Measurements from ENCODE around the gene ADTRP. TPM values are rescaled to one million over a fixed set of nuclear protein-coding genes. Genes with fewer than 3 reads are reported as not detected.

The ADTRP gene
- polyA plus RNA-seq, 3 donors: 0.81 to 1.7 (median 1.1) TPM

DNA sequence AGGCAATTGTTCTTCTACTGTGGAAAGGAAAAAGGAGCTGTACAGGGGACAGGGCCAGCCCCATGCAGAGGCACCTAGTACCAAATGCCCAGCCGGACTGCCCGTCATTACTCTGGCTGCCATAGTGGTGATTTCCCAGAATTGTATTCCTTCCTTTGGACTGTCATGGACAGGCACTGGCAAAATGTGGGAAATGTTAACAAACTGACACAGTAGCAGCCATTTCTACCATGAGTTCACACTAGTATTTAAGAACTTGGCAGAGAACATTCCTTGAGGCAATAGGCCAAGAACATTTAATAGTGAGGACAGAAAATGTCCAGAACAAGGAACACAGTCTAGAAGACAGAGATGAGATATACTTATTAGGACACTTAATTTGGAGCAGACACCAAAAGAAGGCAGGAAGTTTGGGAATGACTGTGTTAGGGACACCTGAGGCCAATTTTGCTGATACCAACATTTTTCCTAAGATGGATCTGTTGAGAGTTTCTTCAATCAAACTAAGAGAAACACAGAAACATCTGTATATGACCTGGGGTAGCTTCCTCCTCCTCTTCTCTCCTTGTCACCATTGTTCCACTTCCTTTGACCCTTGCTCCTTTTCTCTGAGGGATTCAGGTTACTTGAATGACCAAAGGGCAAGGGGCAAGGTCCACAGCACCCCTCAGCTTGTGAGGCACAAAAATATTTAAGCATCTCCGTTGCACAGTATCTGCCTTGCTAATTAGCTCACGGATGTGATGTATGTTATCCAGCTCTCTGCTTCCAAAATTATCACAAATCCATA, 14.9 kb downstream of the ADTRP start:
- DNase-seq (ENCODE audit: extremely low read depth in 1 of 11, low read depth in 9 of 11, low spot score in 4 of 11): no peak

DNA sequence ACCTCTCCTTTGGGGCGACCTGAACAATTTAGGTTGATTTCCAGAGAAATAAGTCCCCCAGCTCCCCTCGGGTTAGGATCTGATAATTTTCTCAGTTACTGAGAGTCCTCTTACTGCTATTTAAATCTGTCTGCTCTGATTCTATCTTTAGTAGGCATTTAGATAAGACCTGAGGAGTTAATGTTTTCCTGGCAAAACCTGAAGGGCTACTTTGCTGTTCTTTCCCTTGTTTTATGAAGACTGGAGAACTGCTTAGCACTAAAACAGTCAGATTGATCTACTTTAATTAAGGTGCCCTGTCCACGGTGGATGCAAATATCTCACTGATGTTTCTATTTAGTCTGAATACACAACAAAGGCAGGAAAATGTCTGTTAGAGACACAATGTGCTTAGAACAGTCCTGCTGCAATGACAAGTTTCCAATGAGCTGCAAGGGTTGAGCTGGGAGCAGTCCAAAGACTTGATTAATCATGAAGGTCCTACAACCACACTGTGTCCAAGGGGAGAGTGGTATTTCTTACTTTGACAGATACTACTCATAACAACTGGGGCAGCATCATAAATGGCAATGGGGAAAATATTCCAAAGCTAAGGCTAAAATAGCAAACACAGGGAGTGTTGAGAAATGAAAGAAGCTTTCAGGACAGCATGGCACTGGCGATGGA, 15.7 kb downstream of the ADTRP start:
- DNase-seq (ENCODE audit: extremely low read depth in 1 of 11, low read depth in 9 of 11, low spot score in 4 of 11): no peak

DNA sequence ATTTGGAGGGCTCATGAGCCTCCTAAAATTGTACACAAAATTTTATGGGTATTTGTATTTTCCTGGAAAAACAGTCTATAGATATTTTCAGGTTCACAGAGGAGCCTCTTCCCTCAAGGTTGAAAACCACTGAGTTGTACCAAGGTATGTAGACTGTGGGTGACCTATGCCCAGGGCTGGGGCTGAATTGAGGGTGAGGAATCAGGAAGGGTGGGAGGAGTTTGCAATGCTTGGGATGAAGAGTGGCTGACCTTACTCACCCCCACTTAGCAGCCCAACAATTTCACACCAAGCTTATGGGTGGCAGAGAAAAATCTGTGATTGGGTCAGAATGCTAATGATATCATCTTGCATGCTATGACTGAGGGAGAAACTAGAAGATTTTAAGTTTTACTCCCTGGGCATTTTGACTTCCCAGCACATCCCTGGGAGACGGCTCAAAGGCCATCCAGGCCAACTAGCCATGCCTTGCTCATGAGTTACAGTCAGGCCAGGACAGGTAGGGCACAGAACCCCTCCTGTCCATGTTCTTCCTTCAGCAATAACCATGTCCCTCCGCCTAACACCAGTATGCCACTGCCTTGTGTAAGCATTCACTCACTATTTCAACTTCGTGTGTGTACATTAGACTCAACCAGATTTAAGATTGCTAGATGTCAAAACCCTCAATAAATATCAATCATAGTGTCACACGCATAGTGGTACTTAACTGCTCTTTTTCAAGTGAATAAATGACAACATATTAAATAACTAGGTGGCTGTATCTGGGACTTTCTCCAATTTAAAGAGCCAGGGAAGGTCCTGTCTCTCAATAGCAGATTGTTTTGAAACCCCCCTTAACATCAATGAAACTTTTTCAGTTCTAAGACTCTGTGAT, 16.6 kb downstream of the ADTRP start:
- DNase-seq (ENCODE audit: extremely low read depth in 1 of 11, low read depth in 9 of 11, low spot score in 4 of 11): no peak

DNA sequence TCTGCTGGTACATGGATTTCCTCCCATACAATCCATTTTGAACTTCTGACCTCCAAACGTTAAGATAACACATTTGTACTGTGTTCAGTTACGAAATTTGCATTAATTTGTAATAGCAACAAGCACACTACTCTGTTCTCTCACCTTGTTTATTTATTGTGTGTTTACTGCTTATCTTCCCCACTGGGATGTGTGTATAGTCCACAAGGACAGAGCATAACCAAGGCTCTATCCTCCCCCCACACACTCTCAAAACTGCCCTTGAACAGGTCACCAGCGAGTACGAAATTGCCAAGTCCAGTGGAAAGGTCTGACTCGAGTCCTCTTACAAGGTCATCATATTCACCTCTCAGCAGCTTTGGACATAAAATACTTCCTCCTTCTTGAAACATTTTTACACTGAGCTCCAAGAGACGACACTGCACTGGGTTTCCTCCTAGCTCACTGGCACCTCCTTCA, 18.6 kb downstream of the ADTRP start:
- no peak for DNase-seq (ENCODE audit: extremely low read depth in 1 of 11, low read depth in 9 of 11, low spot score in 4 of 11)

DNA sequence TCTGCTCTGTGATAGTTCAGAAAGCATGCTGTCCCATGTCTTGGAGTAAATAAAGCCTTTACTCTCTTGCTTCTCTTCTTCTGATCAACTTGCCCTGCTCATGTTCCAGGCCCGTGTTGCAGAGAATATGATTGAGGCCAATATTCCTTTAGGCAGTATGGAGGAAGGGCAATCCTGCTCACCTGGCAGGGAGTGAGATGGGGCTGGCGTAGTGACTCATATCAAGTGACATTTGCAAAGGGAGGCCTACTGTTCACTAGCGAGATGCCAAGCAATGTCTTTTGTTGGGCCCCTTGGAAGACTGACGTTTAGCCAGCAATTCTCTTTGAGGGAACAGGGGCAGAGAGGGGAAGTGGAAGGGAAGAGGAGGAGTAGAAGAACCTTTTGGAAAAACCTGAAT, 19.7 kb downstream of the ADTRP start:
- DNase-seq (ENCODE audit: extremely low read depth in 1 of 11, low read depth in 9 of 11, low spot score in 4 of 11): no peak

DNA sequence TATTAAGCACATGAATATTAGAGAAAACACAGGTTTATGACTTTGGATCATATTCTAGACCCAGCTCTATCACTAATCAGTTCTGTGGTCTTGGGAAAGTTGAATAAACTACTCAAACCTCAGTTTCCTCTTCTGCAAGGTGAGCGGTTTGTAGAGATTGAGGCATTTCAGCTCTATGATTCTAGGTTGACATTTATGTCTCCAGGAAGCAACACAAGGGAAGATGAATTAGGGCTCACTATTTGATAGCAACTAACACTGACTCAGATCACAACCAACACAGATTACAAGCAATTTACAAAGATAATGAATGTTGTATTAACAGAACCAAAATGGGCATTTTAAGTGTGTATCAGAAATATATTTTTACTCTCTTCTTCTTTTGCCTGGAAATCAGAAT, 21.9 kb downstream of the ADTRP start:
- DNase-seq (ENCODE audit: extremely low read depth in 1 of 11, low read depth in 9 of 11, low spot score in 4 of 11): no peak

DNA sequence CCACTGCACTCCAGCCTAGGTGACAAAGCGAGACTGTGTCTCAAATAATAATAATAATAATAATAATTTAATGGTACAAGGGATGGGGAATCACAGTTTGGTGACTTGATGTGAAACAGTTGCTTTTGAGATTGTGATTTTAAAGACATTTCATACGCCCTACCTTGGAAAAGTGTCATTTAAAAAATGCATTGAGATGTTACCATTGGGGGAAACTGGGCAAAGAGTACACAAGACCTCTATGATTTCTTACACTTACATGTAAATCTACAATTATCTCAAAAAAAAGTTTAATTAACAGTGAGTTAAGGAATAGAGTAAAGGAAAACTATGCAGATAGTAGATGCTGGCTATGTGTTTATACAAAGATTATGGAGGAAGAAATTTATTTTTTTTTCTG, 22.3 kb downstream of the ADTRP start:
- DNase-seq (ENCODE audit: extremely low read depth in 1 of 11, low read depth in 9 of 11, low spot score in 4 of 11): no peak

DNA sequence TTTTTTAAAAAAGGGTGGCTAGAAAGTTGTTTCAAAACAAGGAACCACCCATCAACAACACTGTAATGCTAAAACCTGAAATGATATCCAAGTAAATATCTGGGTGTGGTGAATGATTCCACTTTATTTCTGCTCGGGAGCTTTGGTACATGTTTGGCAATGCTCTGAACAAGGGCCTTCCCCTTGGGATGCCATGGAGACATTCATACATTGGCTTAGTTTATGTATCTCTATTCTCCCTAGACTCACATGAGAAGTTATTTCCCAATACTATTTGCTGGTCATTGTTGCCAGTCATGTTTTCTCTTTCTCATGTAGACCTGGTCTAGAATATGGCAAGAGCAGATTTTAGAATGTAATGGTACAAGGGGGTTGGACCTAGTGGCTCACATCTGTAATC, 22.9 kb downstream of the ADTRP start:
- DNase-seq (ENCODE audit: extremely low read depth in 1 of 11, low read depth in 9 of 11, low spot score in 4 of 11): no peak

DNA sequence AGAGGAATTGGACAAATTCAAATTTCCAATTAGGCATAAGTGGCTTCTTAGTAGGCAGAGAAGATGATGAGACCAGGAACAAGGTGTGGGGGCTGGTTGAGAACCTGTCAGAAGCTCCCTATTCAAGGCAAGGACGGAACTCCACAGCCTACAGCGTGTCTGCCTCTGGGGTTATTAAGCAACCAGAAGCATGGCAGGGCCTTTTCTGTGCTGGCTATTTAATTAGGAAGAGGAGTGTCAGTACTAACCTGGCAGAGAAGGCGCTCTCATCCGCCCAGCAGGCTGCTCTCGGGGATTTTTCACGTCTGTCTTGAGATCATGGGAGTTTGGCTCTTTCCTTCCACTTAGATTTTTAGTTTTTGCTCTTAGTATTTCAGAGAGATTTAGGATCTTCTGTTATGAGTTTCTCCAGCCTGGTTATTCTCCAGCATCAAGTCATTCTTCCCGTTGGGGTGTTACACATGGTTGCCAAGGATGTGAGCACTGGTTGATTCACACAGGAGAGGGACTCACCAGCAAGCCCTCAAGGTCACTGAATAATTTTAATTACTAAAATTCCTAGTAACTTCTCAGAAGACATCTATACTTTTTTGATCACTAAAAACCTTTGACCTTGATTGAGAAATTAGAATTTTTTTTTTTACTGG, 23.9 kb downstream of the ADTRP start:
- DNase-seq (ENCODE audit: extremely low read depth in 1 of 11, low read depth in 9 of 11, low spot score in 4 of 11): no peak

DNA sequence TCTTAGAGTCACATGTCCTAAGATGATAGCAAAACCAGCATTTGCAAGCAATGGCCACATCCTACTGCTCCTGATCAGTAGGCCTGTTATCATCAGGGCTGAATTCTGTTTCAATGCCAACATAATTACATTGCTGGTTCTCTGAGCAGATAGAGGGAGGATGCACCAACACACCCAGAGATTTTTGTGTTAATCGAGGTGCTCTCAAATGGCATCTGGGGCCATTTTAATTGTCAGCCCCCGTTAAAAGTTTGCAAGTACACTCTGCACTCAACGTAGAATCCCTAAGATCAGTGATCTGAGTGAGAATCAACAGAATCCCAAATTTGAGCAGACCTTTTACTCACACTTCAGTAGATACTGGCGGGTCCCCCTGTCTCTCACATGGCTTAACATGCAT, 24.8 kb downstream of the ADTRP start:
- no peak for DNase-seq (ENCODE audit: extremely low read depth in 1 of 11, low read depth in 9 of 11, low spot score in 4 of 11)

DNA sequence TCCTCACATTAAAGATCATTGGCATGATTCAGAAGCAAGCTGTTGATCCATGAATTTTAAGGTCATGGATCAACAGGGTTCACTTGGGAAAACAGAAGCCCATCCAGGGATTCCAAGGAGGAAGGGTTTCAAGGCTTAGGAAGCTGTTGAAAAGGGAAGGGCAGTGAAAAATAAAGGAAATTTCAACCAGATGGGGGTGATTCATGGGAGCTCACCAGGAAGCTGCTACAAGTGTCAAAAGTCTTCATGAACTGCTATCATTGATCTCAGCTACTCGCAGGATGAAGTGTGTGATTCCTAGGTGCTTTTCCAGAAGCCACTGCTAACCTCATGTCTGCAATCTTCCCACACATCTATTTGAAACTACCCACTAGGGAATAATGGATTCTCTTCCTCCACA, 26.2 kb downstream of the ADTRP start:
- no peak for DNase-seq (ENCODE audit: extremely low read depth in 1 of 11, low read depth in 9 of 11, low spot score in 4 of 11)

DNA sequence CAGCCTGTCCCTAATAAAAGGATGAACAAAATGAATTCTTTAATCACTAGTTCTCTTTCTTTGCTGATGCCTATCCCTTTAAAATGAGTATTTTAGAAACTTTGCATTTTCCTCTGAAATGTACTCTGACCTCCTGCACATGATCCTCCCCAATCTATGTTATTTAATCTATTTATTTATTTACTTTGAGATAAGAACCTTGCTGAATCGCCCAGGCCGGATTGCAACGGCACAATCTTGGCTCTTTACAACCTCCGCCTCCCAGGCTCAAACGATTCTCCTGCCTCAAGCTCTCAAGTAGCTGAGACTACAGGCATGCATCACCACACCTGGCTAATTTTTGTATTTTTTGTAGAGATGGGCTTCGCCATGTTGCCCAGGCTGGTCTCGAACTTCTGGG, 27.9 kb downstream of the ADTRP start:
- no peak for DNase-seq (ENCODE audit: extremely low read depth in 1 of 11, low read depth in 9 of 11, low spot score in 4 of 11)

DNA sequence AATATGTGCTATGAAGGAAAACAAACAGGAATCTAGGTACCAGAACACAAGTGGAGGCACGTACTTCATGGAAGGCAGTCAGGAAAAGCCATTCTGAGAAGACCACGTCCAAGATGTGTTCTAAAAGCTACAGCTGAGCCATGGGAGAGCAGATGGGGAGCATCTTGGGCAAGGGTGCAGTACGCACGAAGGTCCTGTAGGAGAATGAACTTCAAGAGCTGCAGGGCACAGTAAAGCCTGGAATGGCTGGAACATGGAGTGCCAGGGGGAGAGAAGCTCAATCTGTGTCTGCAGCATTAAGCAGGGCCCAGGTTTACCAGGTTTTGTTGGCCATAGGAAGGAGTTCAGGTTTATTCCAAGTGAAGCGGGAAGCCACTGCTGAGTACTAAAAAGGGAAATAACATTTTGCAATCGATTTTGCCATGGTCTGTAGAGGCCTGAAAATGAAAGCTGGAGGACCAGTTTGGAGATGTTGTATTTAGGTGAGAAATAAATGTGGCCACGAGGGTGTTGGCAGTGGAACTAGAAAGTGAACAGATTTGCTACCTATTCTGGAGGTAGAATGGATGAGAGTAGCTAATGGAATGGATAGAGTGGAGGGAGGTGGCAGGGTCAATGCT, 29.9 kb downstream of the ADTRP start:
- DNase-seq (ENCODE audit: extremely low read depth in 1 of 11, low read depth in 9 of 11, low spot score in 4 of 11): no peak

DNA sequence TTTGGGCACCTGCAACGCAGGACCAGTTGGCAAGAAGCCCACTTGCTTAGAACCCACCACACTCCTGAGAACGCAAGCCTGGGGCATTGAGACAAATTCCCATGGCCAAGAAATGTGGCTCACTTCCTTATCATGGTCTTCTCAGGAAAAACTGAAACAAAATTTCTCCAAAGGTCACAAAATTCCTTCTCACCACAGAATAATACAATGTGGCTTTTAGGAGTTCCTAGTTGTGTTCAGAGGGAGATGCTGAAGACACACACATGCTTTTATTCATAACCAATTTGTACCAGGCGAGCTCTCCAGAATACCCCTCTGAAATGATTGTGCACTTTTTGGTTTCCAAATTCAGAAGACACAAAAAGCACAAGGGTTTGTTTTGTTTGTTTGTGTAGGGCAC, 31.6 kb downstream of the ADTRP start:
- DNase-seq (ENCODE audit: extremely low read depth in 1 of 11, low read depth in 9 of 11, low spot score in 4 of 11): no peak

DNA sequence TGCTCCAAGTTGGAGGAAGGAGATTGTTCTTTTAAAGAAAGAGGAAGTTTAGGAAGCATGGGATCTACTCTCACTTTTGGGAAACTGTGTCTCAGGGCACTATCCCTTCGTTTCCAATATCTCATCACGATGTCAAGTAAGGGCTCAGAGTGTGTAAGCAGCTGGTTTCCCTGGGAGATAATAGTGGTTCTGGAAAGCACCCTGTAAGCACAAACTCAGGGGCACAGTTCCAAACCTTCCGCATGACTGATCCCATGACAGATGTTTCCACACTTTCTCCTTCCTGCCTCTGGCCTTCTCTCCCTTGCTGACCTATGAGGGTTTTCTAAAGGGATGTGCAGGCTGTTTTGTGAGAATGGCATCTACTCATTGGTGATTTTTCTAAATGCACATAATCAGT, 33.9 kb downstream of the ADTRP start:
- peak in 1 of 11 donors; percentile 21 for DNase-seq (ENCODE audit: extremely low read depth in 1 of 11, low read depth in 9 of 11, low spot score in 4 of 11)

DNA sequence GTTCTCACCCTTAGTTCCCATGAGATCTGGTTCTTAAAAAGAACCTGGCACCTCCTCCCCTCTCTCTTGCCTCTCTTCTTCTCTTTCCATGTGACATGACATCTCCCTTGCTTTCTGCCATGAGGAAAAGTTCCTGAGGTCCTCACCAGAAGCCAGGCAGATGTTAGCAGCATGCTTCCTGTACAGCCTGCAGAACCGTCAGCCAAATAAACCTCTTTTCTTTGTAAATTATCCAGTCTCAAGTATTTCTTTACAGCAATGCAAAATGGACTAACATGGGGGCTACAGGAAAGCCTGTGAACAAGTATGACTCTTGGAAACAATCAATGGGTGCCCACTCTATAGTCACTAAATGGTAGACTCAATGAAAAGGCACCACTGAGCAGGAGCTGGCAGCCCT, 34.5 kb downstream of the ADTRP start:
- no peak for DNase-seq (ENCODE audit: extremely low read depth in 1 of 11, low read depth in 9 of 11, low spot score in 4 of 11)

DNA sequence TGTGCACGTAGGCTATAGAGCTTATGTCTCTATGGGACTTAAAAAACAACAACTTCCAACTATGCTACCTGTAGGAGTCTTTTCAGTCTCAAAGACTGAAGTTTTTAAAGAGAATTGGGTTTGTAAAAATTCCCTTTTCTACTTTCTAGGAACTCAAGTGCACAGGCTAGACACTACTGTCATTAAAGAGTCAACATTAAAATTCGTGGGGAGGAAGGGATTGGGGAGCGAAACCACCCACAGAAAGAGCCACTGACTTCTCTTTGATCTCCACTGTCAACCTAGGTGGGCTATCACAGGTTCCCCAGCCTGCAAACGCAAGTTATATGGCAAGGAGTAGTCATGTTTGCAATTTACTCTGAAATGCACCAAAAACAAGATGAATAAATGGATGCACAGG, 37.7 kb downstream of the ADTRP start:
- no peak for DNase-seq (ENCODE audit: extremely low read depth in 1 of 11, low read depth in 9 of 11, low spot score in 4 of 11)

DNA sequence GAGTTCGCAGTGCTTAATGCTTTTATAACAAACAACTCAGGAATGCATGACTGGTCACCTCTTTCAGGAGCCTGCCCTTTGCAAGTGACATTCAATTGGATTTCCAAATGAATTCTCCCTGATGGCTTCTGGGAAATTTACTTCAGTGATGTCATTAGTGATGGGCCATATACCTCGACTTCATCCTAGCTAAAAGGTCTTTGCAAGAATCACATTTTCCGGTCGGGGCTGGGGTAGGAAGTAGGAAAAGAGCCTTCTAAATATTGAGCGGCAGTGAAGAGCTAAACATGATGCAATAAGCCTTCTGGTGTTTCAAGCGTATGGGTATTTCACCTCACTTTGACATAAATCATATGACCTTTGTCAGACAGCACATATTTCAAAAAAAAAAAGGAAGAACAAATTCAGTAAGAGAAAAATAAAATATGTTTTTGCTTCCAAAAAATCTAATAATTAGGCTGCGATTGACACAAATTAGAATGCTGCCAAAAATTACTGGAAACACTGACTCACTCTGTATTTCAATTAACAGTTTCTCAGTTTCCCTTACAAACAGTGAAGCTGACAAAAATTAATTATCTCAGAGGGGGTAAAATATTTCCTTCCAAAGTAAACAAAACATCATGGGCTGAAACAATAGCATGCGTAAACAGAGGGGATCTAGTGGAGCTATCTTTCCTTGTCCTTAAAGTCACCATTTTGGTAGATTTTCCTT, 39.8 kb downstream of the ADTRP start:
- DNase-seq (ENCODE audit: extremely low read depth in 1 of 11, low read depth in 9 of 11, low spot score in 4 of 11): peak in 8 of 11 donors; percentile 21 to 53 (median 27)

Data from renal cortex interstitium (tissue), 11 donors.